H7 (cell line): Measurements from ENCODE around the gene DKC1. TPM values are rescaled to one million over a fixed set of nuclear protein-coding genes. Genes with fewer than 3 reads are reported as not detected.

Experiments
- DNase-seq: peaks from one replicate; pipeline ENCODE4 v3.0.0; 2012
- H3K27me3 ChIP-seq: 2 replicates; pipeline ENCODE4 v1.6.0; 2011; ENCODE audit warnings: mild to moderate bottlenecking, low read length; ENCODE audit not compliant: control insufficient read depth, insufficient read depth
- H3K36me3 ChIP-seq: replicated peaks from 2 replicates; pipeline ENCODE4 v1.5.1; 2011; ENCODE audit warnings: low read length; ENCODE audit not compliant: control insufficient read depth, insufficient read depth
- H3K4me3 ChIP-seq: 2 replicates; pipeline ENCODE4 v1.5.1; 2011; ENCODE audit warnings: low read depth, mild to moderate bottlenecking, control low read depth, low read length, moderate library complexity; ENCODE audit not compliant: insufficient read depth
- total RNA-seq: library from RNA; depleted of rRNA; stranded (reverse); fragments of >200 nt; shearing (Covaris generic); gene quantifications from 2 replicates; pipeline ENCODE4 v1.2.3, GENCODE V29; 2014

The DKC1 gene
- total RNA-seq, 1 experiment from 2014 or later = 55.4 TPM

- DNase-seq = no peak
- Histone ChIP-seq H3K36me3 (no peaks in the 10 kb centered on the region), H3K4me3 (no peak overlapping the region), H3K27me3 (no peaks in the 10 kb centered on the region)
Measured at GRCh38 chrX:154793084-154793795, 30.6 kb downstream of the DKC1 start.

- Histone ChIP-seq H3K4me3 (no peak overlapping the region), H3K27me3 (no peaks in the 10 kb centered on the region), H3K36me3 (no peaks in the 10 kb centered on the region)
- DNase-seq = no peak
Measured at GRCh38 chrX:154795016-154795415, 32.4 kb downstream of the DKC1 start.

GRCh38 chrX:154797006-154797405, 34.3 kb downstream of the DKC1 start:
- H3K4me3 ChIP-seq = no peak overlapping the region
- no peak for DNase-seq
- no peaks in the 10 kb centered on the region; the same call in 1 of the 2 replicates for H3K27me3 ChIP-seq
- no peaks in the 10 kb centered on the region for H3K36me3 ChIP-seq

- H3K4me3 ChIP-seq = no peak overlapping the region
- H3K36me3 ChIP-seq = no peaks in the 10 kb centered on the region
- H3K27me3 ChIP-seq = peaks cover 6% of the 10 kb centered on the region; the same call in 1 of the 2 replicates
- no peak for DNase-seq
Measured at GRCh38 chrX:154799556-154800348, 37.1 kb downstream of the DKC1 start.

- no peak for DNase-seq
- Histone ChIP-seq H3K4me3 (no peak overlapping the region), H3K36me3 (no peaks in the 10 kb centered on the region), H3K27me3 (peaks cover 7% of the 10 kb centered on the region; the same call in 1 of the 2 replicates)
Measured at GRCh38 chrX:154800478-154801210, 38.0 kb downstream of the DKC1 start.

GRCh38 chrX:154802947-154803346, 40.3 kb downstream of the DKC1 start:
- no peak for DNase-seq
- Histone ChIP-seq H3K36me3 (no peaks in the 10 kb centered on the region), H3K4me3 (no peak overlapping the region), H3K27me3 (peaks cover 7% of the 10 kb centered on the region; the same call in 1 of the 2 replicates)

- Histone ChIP-seq H3K4me3 (peak overlapping the region; percentile 57), H3K27me3 (peaks cover 7% of the 10 kb centered on the region; the same call in 1 of the 2 replicates), H3K36me3 (no peaks in the 10 kb centered on the region)
- DNase-seq = no peak
Measured at GRCh38 chrX:154804261-154804956, 41.7 kb downstream of the DKC1 start.

- Histone ChIP-seq H3K27me3 (peaks cover 7% of the 10 kb centered on the region; the same call in 1 of the 2 replicates), H3K36me3 (no peaks in the 10 kb centered on the region), H3K4me3 (peak within 1 kb of the TSS; percentile 57)
- DNase-seq = peak; percentile 91
Measured at GRCh38 chrX:154804957-154805695, 42.5 kb downstream of the DKC1 start, which contains the start of gene MPP1. MPP1 (minus strand) TSS chrX:154805485; CDS start chrX:154805373, 112 bp downstream.

GRCh38 chrX:154805696-154806091, 43.0 kb downstream of the DKC1 start:
- Histone ChIP-seq H3K27me3 (peaks cover 7% of the 10 kb centered on the region; the same call in 1 of the 2 replicates), H3K36me3 (no peaks in the 10 kb centered on the region)
- DNase-seq = no peak

GRCh38 chrX:154806837-154807501, 44.3 kb downstream of the DKC1 start:
- Histone ChIP-seq H3K27me3 (peaks cover 7% of the 10 kb centered on the region; the same call in 1 of the 2 replicates), H3K4me3 (no peak overlapping the region), H3K36me3 (no peaks in the 10 kb centered on the region)
- no peak for DNase-seq

More at GRCh38 chrX:154805696-154806091, 43.0 kb downstream of the DKC1 start:
- H3K4me3 ChIP-seq = peak overlapping the region; percentile 57

- Histone ChIP-seq H3K27me3 (peaks cover under 1% of the 10 kb centered on the region; the same call in 1 of the 2 replicates), H3K4me3 (no peak overlapping the region), H3K36me3 (no peaks in the 10 kb centered on the region)
- no peak for DNase-seq
Measured at GRCh38 chrX:154809939-154810665, 47.4 kb downstream of the DKC1 start.

- Histone ChIP-seq H3K4me3 (no peak overlapping the region), H3K36me3 (no peaks in the 10 kb centered on the region), H3K27me3 (no peaks in the 10 kb centered on the region)
- DNase-seq = no peak
Measured at GRCh38 chrX:154812341-154813101, 49.9 kb downstream of the DKC1 start.
